PC-9 (cell line): ENCODE results near the gene KCNAB2. TPM values are rescaled to one million over a fixed set of nuclear protein-coding genes. Genes with fewer than 3 reads are reported as not detected.

Source experiments
- BruUV-seq: library from RNA; stranded (reverse); fragments of 400-500 nt; replicated peaks from 2 replicates; lab custom pipeline; 2021; lab: Mats Ljungman, UMichigan
- CTCF ChIA-PET: fragments of 300-600 bp; sonication (Branson Sonifier 250); formaldehyde crosslinking; loops from one replicate; lab custom pipeline; 2022; ENCODE audit warnings: antibody characterized with exemption; lab: Charles Lee
- POLR2A ChIA-PET: fragments of 300-600 bp; sonication (Branson Sonifier 250); formaldehyde crosslinking; loops from one replicate; lab custom pipeline; 2022; ENCODE audit warnings: antibody characterized with exemption; ENCODE audit not compliant: unreplicated experiment; lab: Charles Lee
- DNase-seq, 2 experiments: peaks; one replicate each; pipeline versions ENCODE4 v3.0.0 to v3.0.0-alpha.2; 2015 to 2022; ENCODE audit warnings: mixed read lengths in 1 of 2
- H2AFZ ChIP-seq: fragments of 200-600 bp; sonication (generic); 2 replicates; pipeline ENCODE4 v1.8.1; 2017; ENCODE audit warnings: antibody characterized with exemption
- H3F3A ChIP-seq: fragments of 200-600 bp; sonication (generic); 2 replicates; pipeline ENCODE4 v1.8.1; 2017; ENCODE audit warnings: antibody characterized with exemption, mild to moderate bottlenecking, low read depth; ENCODE audit not compliant: insufficient read depth
- H3K27ac ChIP-seq: fragments of 200-600 bp; sonication (generic); 2 replicates; pipeline ENCODE4 v1.6.1; 2016; ENCODE audit warnings: mixed run types
- H3K27me3 ChIP-seq: fragments of 200-600 bp; sonication (generic); 2 replicates; pipeline ENCODE4 v1.6.1; 2016; ENCODE audit warnings: low read depth, mixed run types; ENCODE audit not compliant: insufficient read depth
- H3K36me3 ChIP-seq: fragments of 200-600 bp; sonication (generic); 2 replicates; pipeline ENCODE4 v1.6.1; 2016; ENCODE audit warnings: low read depth, mixed run types
- H3K4me1 ChIP-seq: fragments of 200-600 bp; sonication (generic); replicated peaks from 2 replicates; pipeline ENCODE4 v1.6.1; 2016; ENCODE audit warnings: mixed run types; ENCODE audit not compliant: insufficient read depth
- H3K4me2 ChIP-seq: fragments of 200-600 bp; sonication (generic); 2 replicates; pipeline ENCODE4 v1.6.1; 2017; ENCODE audit warnings: mixed run types
- H3K4me3 ChIP-seq: fragments of 200-600 bp; sonication (generic); 2 replicates; pipeline ENCODE4 v1.6.1; 2016; ENCODE audit warnings: mixed run types
- H3K79me2 ChIP-seq: fragments of 200-600 bp; sonication (generic); 2 replicates; pipeline ENCODE4 v1.6.1; 2017; ENCODE audit warnings: low read depth, mixed run types
- H3K9me2 ChIP-seq: fragments of 200-600 bp; sonication (generic); 2 replicates; pipeline ENCODE4 v1.8.1; 2017; ENCODE audit warnings: mild to moderate bottlenecking; ENCODE audit not compliant: insufficient read depth
- H3K9me3 ChIP-seq: fragments of 200-600 bp; sonication (generic); 2 replicates; pipeline ENCODE4 v1.8.1; 2016; ENCODE audit warnings: low read depth; ENCODE audit not compliant: insufficient read depth
- H4K20me1 ChIP-seq: fragments of 200-600 bp; sonication (generic); 2 replicates; pipeline ENCODE4 v1.8.1; 2017; ENCODE audit not compliant: insufficient read depth
- CTCF ChIP-seq: fragments of 200-600 bp; sonication (generic); conservative IDR thresholded peaks from 2 replicates; pipeline ENCODE4 v1.6.1; 2017; ENCODE audit warnings: mixed run types, antibody characterized with exemption, mild to moderate bottlenecking, moderate library complexity
- EZH2 ChIP-seq: fragments of 200-600 bp; sonication (generic); IDR thresholded peaks from 2 replicates; pipeline ENCODE4 v1.8.0; 2017; ENCODE audit warnings: antibody characterized with exemption, low read depth
- intact Hi-C: fragments of 100-400 bp; cut with micrococcal nuclease; formaldehyde crosslinking; loops from one replicate; pipeline ENCODE4 v1.10.0; 2022; ENCODE audit not compliant: unreplicated experiment
- total RNA-seq: library from RNA; stranded (reverse); gene quantifications from 2 replicates; pipeline ENCODE4 v1.2.3, GENCODE V29; 2021

The KCNAB2 gene
- total RNA-seq, 1 experiment from 2014 or later: 19.6 TPM

- Histone ChIP-seq H3K36me3 (no peaks in the 10 kb centered on the region), H3K27me3 (no peaks in the 10 kb centered on the region), H4K20me1 (no peaks in the 10 kb centered on the region), H3K79me2 (no peaks in the 10 kb centered on the region), H3F3A (no peaks in the 10 kb centered on the region), H3K4me2 (no peak overlapping the region), H3K9me2 (no peaks in the 10 kb centered on the region), H3K4me1 (no peaks in the 10 kb centered on the region), H3K27ac (no peak overlapping the region), H3K9me3 (no peaks in the 10 kb centered on the region), H2AFZ (no peak overlapping the region), H3K4me3 (no peak overlapping the region)
- CTCF ChIA-PET: no interaction called here
- no peak for TF ChIP-seq EZH2
- intact Hi-C loops: no loop called here
- no TSS peak for BruUV-seq
- POLR2A ChIA-PET: no interaction called here
- no peak for DNase-seq
Observed at GRCh38 chr1:6095511-6096242, 50.0 kb downstream of the KCNAB2 start.

GRCh38 chr1:6096243-6097116 is 50.8 kb downstream of the KCNAB2 start:
- Histone ChIP-seq H3K27me3 (no peaks in the 10 kb centered on the region), H3F3A (no peaks in the 10 kb centered on the region), H3K4me2 (no peak overlapping the region), H3K79me2 (no peaks in the 10 kb centered on the region), H2AFZ (no peak overlapping the region), H3K4me3 (no peak overlapping the region), H3K9me3 (no peaks in the 10 kb centered on the region), H3K27ac (no peak overlapping the region), H3K9me2 (no peaks in the 10 kb centered on the region), H3K36me3 (no peaks in the 10 kb centered on the region), H4K20me1 (no peaks in the 10 kb centered on the region), H3K4me1 (no peaks in the 10 kb centered on the region)
- POLR2A ChIA-PET: interaction anchor here (0.6 kb wide), 1 partner anchor 38 kb away, joined by 4 read pairs; no protein-coding TSS in a partner anchor
- CTCF ChIA-PET: no interaction called here
- TF ChIP-seq EZH2 (no peak), CTCF (no peak)
- DNase-seq: no peak
- intact Hi-C loops: no loop called here
- BruUV-seq: no TSS peak

DNA sequence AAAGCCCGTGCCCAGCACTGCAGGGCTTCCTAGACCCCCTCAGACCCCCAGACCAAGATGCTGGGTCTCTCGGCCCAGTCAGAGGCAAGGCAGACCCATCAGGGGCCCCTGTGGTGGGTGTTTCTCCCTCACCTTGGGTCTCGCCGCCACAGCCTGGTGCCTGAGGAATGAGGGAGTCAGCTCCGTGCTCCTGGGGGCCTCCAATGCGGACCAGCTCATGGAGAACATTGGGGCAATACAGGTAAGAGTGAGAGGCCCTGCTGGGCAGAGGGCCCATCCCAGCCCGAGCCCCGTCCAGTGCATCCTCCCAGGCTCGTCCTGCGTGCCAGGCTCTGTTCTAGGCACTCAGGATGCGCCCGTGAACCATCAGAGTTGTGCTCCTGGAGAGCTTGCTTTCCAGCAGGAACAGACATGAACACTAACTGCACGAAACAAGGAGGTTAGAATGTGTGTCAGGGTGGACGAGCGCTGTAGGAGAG is 51.5 kb downstream of the KCNAB2 start:
- DNase-seq: no peak
- Histone ChIP-seq H3K4me3 (no peak overlapping the region), H4K20me1 (no peaks in the 10 kb centered on the region), H3K36me3 (no peaks in the 10 kb centered on the region), H3K79me2 (no peaks in the 10 kb centered on the region), H3K27me3 (no peaks in the 10 kb centered on the region), H2AFZ (no peak overlapping the region), H3K4me1 (no peaks in the 10 kb centered on the region), H3F3A (no peaks in the 10 kb centered on the region), H3K27ac (no peak overlapping the region), H3K9me3 (no peaks in the 10 kb centered on the region), H3K9me2 (no peaks in the 10 kb centered on the region), H3K4me2 (no peak overlapping the region)
- TF ChIP-seq CTCF (no peak), EZH2 (no peak)
- CTCF ChIA-PET: no interaction called here
- POLR2A ChIA-PET: interaction anchor here (0.6 kb wide), 1 partner anchor 38 kb away, joined by 4 read pairs; no protein-coding TSS in a partner anchor
- intact Hi-C loops: no loop called here
- no TSS peak for BruUV-seq
